ENCODE measurements around the gene SERINC3.

DNA sequence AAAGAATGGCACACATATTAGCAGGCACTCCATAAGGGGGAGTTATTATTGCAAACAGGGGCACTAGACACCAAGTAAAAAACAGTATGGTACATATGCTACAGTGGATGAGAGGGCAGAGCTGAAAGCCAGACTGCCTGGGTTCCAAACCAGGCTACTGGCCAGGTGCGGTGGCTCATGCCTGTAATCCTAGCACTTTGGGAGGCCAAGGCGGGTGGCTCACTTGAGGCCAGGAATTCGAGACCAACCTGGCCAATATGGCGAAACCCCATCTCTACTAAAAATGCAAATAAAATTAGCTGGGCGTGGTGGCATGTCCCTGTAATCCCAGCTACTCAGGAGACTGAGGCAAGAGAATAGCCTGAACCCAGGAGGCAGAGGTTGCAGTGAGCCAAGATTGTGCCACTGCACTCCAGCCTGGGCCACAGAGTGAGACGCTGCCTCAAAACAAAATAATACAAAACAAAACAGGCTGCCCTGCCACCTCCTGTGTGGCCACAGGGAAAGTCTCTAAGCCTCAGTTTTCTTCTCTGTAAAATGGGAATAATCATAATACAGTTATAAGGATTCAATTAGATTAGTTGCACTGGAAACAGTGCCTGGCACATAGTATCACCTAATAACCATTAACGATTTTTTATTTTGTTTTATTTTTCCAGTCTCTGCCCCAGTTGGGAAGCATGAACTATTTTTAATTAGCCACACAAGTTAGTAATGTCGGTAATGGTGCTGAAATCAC is 53.7 kb downstream of the SERINC3 start:
- TF ChIP-seq, protein P1, sequence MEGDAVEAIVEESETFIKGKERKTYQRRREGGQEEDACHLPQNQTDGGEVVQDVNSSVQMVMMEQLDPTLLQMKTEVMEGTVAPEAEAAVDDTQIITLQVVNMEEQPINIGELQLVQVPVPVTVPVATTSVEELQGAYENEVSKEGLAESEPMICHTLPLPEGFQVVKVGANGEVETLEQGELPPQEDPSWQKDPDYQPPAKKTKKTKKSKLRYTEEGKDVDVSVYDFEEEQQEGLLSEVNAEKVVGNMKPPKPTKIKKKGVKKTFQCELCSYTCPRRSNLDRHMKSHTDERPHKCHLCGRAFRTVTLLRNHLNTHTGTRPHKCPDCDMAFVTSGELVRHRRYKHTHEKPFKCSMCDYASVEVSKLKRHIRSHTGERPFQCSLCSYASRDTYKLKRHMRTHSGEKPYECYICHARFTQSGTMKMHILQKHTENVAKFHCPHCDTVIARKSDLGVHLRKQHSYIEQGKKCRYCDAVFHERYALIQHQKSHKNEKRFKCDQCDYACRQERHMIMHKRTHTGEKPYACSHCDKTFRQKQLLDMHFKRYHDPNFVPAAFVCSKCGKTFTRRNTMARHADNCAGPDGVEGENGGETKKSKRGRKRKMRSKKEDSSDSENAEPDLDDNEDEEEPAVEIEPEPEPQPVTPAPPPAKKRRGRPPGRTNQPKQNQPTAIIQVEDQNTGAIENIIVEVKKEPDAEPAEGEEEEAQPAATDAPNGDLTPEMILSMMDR (IDR thresholded peaks at IDR 0.05), result no peak
- TF ChIP-seq POLR2A (IDR thresholded peaks at IDR 0.05), result no peak
